Upper lobe of left lung (tissue), 6 donors: ENCODE results near the gene PGM5. TPM values are rescaled to one million over a fixed set of nuclear protein-coding genes. Genes with fewer than 3 reads are reported as not detected.

Experiments
- ATAC-seq, 2 donors: fragments of 200-7000 bp; cut with Tn5 transposase; one replicate each; pipeline ENCODE4 v1.9.1; 2022; ENCODE audit warnings: mild to moderate bottlenecking in 2 of 2, moderate library complexity in 2 of 2; ENCODE audit not compliant: low FRiP score in 2 of 2
- DNase-seq, 2 donors: peaks; one replicate each; pipeline ENCODE4 v3.0.0-alpha.2; 2019 to 2020
- H3K27ac ChIP-seq, 4 donors: fragments of 200-600 bp; sonication (generic); one replicate each; pipeline ENCODE4 v1.5.1; 2016 to 2019
- H3K27me3 ChIP-seq, 4 donors: fragments of 200-600 bp; sonication (generic); one replicate each; pipeline ENCODE4 v1.5.1; 2017 to 2019
- H3K36me3 ChIP-seq, 4 donors: fragments of 200-600 bp; sonication (generic); one replicate each; pipeline ENCODE4 v1.5.1; 2016 to 2019
- H3K4me1 ChIP-seq, 4 donors: fragments of 200-600 bp; sonication (generic); one replicate each; pipeline ENCODE4 v1.5.1; 2018 to 2019
- H3K4me3 ChIP-seq, 4 donors: fragments of 200-600 bp; sonication (generic); one replicate each; pipeline ENCODE4 v1.5.1; 2017 to 2019; ENCODE audit warnings: mild to moderate bottlenecking in 2 of 4, moderate library complexity in 1 of 4
- H3K9me3 ChIP-seq, 4 donors: fragments of 200-600 bp; sonication (generic); one replicate each; pipeline ENCODE4 v1.5.1; 2018 to 2019
- CTCF ChIP-seq, 6 experiments: fragments of 450-650 bp in 4 of 6; fragments of 200-600 bp in 2 of 6; sonication (generic) in 2 of 6; IDR thresholded peaks; one replicate each; pipeline ENCODE4 v1.5.1; 2016 to 2019; ENCODE audit warnings: antibody characterized with exemption in 6 of 6
- EP300 ChIP-seq, 4 donors: sonication (generic); formaldehyde crosslinking; IDR thresholded peaks; one replicate each; pipeline ENCODE4 v1.5.1; 2017; ENCODE audit warnings: antibody characterized with exemption in 4 of 4, control low read depth in 2 of 4
- POLR2A ChIP-seq, 4 donors: fragments of 450-650 bp; IDR thresholded peaks; one replicate each; pipeline ENCODE4 v1.5.1; 2016 to 2017; ENCODE audit warnings: antibody characterized with exemption in 4 of 4, mild to moderate bottlenecking in 2 of 4
- POLR2AphosphoS5 ChIP-seq, 2 donors: sonication (generic); formaldehyde crosslinking; IDR thresholded peaks; one replicate each; pipeline ENCODE4 v1.5.1; 2017; ENCODE audit warnings: antibody characterized with exemption in 2 of 2
- WGBS, 2 donors: methylation state at CpG; one replicate each; pipeline ENCODE4 v1.1.5; 2017 to 2018; 5-methylcytosine and 5-hydroxymethylcytosine counted together
- total RNA-seq, 6 donors: library from RNA; depleted of rRNA in 4 of 6; stranded (reverse); fragments of >200 nt in 4 of 6; gene quantifications; one replicate each; pipeline versions ENCODE4 v1.1.0 to v1.2.1, GENCODE V29; 2016 to 2021
- donor health status: DM: no; HTN: no; CAD: no; lungs with moderate emphysema.
- donor health status: DM: no; HTN: yes; CAD: no; lungs with severe emphysema.

Gene PGM5
- total RNA-seq, 6 donors from 2014 or later: 9.4 to 32.1 (median 16.0) TPM

- DNase-seq: no peak
- TF ChIP-seq EP300 (IDR thresholded peaks at IDR 0.05) (no peak), POLR2A (IDR thresholded peaks at IDR 0.05) (no peak), CTCF (IDR thresholded peaks at IDR 0.05) (no peak), POLR2AphosphoS5 (IDR thresholded peaks at IDR 0.05) (no peak)
- no peaks in the 10 kb centered on the region for H3K27me3 ChIP-seq
- peaks cover 0 to 4% (median 0%) of the 10 kb centered on the region in 4 donors for H3K4me1 ChIP-seq
- ATAC-seq: no peak
- no peaks in the 10 kb centered on the region for H3K9me3 ChIP-seq
- no peaks in the 10 kb centered on the region for H3K36me3 ChIP-seq
- no peak overlapping the region for H3K4me3 ChIP-seq
- no peak overlapping the region for H3K27ac ChIP-seq
Measured at GRCh38 chr9:68496356-68496755, 139.9 kb downstream of the PGM5 start.

- H3K27ac ChIP-seq: no peak overlapping the region
- no peak for DNase-seq
- peaks cover 0 to 4% (median 0%) of the 10 kb centered on the region in 4 donors for H3K4me1 ChIP-seq
Measured at GRCh38 chr9:68497629-68498028, 141.2 kb downstream of the PGM5 start.

GRCh38 chr9:68498816-68499215 lies 142.4 kb downstream of the PGM5 start:
- H3K27ac ChIP-seq: no peak overlapping the region
- no peaks in the 10 kb centered on the region for H3K9me3 ChIP-seq
- H3K4me1 ChIP-seq: peaks cover 0 to 4% (median 0%) of the 10 kb centered on the region in 4 donors
- TF ChIP-seq CTCF (IDR thresholded peaks at IDR 0.05) (no peak), POLR2AphosphoS5 (IDR thresholded peaks at IDR 0.05) (no peak), POLR2A (IDR thresholded peaks at IDR 0.05) (no peak), EP300 (IDR thresholded peaks at IDR 0.05) (no peak)
- H3K27me3 ChIP-seq: no peaks in the 10 kb centered on the region
- no peaks in the 10 kb centered on the region for H3K36me3 ChIP-seq
- H3K4me3 ChIP-seq: no peak overlapping the region
- ATAC-seq (no peak), DNase-seq (no peak)
- WGBS, 2 donors: 82 to 89% methylated on average over 2 of the region's 2 CpGs

More at GRCh38 chr9:68497629-68498028, 141.2 kb downstream of the PGM5 start:
- H3K27me3 ChIP-seq: no peaks in the 10 kb centered on the region
- 82 to 95% methylated on average over 1 of the region's 1 CpG for WGBS, 2 donors
- H3K4me3 ChIP-seq: no peak overlapping the region
- ATAC-seq: no peak
- H3K36me3 ChIP-seq: no peaks in the 10 kb centered on the region
- no peak for TF ChIP-seq POLR2AphosphoS5 (IDR thresholded peaks at IDR 0.05)
- no peak for TF ChIP-seq CTCF (IDR thresholded peaks at IDR 0.05)
- no peaks in the 10 kb centered on the region for H3K9me3 ChIP-seq

- Histone ChIP-seq H3K9me3 (no peaks in the 10 kb centered on the region), H3K36me3 (no peaks in the 10 kb centered on the region), H3K27me3 (no peaks in the 10 kb centered on the region), H3K4me1 (peaks cover 0 to 4% (median 2%) of the 10 kb centered on the region in 4 donors), H3K27ac (peak overlapping the region in 1 of 4 donors; percentile 2), H3K4me3 (no peak overlapping the region)
- ATAC-seq: peak in 1 of 2 donors; percentile 77
- 57 to 64% methylated on average over 9 of the region's 9 CpGs for WGBS, 2 donors
- DNase-seq: no peak
- no peak for TF ChIP-seq CTCF (IDR thresholded peaks at IDR 0.05)
- no peak for TF ChIP-seq POLR2A (IDR thresholded peaks at IDR 0.05)
- TF ChIP-seq EP300 (IDR thresholded peaks at IDR 0.05): no peak
- no peak for TF ChIP-seq POLR2AphosphoS5 (IDR thresholded peaks at IDR 0.05)
Measured at GRCh38 chr9:68500457-68501381, 144.3 kb downstream of the PGM5 start.
